HG02610 (cell line): ENCODE results near the gene CKAP5.

Experiments used
- ATAC-seq: cut with Tn5 transposase; IDR thresholded peaks from one replicate; pipeline ENCODE4 v1.9.1; 2021; ENCODE audit warnings: mild to moderate bottlenecking, moderate library complexity; ENCODE audit not compliant: unreplicated experiment

Gene CKAP5

DNA sequence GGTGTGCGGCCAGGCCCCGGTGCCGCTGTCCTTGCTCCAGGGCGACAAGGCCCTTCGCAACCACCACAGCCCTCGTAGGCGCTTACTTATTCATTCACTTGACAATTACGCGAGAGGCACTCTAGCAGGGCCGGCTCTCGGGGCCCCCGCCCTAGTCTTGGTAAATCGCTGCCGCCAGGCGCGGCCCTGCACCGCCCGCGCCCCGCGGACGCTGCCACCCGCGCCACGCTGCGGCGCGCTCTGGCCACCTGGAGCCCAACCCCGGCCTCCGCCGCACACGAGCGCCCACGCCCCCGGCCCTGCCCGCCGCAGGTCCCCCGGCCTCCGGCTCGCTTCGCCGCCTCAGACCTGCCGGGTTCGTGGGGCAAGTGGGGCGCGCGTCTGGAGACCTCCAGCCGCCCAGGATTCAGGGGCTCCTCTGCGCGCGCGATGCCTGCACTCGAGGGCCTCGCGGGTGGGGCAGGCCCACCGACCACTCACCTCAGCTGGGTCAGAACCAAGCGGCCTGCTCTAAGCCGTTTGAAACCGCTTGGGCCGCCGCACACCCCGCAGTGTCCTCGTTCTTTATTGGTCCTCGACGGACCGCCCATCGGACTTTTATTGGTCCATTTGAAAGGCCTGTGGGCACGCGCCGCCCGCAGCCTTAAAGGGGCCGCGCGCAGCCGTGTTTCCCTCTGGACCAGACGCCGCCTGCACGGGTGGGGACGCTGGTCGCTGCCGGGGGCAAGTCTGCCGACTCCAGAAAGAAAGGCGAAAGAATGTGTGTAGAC, at the start of gene CKAP5:
TSS of gene CKAP5 (minus strand) at position 541 of the 770 bp plus-strand sequence. CDS start 25,049 bp downstream, outside the sequence.
- ATAC-seq: peak; percentile 95

DNA sequence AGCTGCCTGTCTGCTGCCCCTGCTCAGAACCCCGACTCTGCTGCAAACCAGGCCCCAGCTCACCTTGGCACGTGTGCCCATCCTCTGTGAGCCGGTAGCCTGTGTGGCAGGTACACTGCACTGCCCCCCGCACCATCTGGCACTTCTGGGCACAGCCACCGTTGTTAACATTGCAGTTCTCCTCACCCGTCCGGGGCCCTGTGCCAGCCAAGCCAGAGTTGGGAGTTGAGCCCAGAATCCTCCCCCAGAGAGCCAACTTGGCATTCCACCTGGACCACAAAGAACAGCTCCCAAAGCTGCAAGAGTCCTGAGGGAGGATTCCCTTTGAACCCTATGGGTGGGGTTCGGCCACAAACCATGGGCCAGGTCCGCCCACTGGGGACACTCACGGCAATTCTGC, 49.7 kb upstream of the CKAP5 start:
- ATAC-seq: no peak

DNA sequence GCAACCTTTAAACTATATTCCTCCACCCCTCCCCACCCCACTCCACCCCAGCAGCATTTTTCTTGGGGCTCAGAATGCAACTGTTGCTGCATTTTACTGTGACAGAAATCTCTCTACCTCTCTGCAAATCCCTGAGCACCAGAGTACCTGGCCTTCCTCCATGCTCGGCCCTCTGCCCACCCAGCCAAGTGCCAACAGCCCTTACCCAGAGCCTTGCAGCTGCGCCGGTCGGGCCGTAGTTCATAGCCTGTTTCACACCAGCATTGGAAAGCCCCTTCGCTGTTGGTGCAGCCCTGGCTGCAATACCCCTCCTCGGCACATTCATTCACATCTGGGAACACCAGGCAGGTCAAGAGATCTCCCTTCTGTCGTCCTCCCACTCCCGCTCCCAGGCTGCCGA, 48.9 kb upstream of the CKAP5 start:
- ATAC-seq: no peak

DNA sequence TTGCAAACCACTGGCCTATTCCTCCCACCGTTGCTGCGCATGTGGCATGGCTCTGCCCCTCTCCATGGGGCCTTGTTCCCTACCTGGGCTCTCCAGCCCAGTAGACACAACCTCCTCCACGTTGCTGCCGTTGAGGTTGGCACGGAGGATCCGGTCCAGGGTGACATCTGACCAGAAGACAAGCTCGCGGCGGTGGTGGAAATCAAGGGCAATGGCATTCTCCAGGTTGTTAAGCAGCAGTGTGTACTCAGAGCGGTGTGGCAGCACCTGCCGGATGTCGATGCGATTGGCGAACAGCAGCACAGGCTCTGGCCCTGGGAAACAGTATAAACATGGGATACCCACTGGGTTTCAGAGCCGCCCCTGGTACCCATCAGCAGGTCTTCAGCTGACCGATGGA, 48.4 kb upstream of the CKAP5 start:
- no peak for ATAC-seq

DNA sequence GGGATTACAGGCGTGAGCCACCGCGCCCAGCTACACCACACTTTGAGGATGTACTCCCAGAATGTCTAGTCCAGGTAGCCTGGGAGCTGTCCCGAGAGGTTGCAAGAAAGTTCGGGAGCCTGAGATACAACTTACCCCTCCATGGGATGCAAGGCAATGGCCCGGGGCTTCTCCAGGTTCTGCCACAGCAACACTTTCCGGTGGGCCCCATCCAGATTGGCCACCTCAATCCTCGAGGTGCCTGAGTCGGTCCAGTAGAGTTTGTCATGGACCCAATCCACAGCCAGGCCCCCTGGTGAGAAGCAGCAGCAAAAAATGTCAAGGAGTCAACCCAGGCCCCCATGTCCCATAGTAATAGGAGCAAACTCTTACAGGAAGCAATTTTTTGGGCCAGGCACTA, 46.8 kb upstream of the CKAP5 start:
- no peak for ATAC-seq

DNA sequence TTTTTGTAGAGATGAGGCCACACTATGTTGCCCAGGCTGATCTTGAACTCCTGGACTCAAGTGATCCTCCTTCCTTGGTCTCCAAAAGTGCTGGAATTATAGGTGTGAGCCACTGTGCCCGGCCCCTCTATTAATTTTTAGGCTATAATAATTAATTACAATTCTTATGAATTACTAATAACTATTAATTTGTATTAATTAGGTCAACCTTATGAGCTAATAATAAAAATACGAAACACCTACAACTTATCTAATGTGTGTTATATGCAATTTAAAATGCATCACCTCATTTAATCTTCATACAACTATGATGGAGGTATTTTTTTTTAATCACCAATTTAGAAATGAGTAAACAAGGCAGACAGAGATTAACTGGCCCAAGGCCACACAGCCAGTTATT, 46.0 kb upstream of the CKAP5 start:
- no peak for ATAC-seq

DNA sequence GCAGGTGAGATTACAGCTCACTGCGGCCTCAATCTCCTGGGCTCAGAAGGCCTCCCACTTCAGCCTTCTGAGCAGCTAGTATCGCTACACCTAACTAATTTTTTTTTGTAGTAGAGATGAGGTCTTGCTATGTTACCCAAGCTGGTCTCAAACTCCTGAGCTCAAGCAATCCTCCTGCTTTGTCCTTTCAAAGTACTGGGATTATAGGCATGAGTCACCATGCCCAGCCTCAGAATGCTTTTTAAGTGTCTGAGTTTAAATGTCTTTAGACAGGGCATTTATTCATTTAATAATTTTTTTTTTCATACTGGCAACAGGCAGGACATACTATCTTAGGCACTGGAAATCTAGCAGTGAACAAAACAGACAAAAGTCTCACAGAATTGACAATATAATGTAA, 44.6 kb upstream of the CKAP5 start:
- no peak for ATAC-seq

DNA sequence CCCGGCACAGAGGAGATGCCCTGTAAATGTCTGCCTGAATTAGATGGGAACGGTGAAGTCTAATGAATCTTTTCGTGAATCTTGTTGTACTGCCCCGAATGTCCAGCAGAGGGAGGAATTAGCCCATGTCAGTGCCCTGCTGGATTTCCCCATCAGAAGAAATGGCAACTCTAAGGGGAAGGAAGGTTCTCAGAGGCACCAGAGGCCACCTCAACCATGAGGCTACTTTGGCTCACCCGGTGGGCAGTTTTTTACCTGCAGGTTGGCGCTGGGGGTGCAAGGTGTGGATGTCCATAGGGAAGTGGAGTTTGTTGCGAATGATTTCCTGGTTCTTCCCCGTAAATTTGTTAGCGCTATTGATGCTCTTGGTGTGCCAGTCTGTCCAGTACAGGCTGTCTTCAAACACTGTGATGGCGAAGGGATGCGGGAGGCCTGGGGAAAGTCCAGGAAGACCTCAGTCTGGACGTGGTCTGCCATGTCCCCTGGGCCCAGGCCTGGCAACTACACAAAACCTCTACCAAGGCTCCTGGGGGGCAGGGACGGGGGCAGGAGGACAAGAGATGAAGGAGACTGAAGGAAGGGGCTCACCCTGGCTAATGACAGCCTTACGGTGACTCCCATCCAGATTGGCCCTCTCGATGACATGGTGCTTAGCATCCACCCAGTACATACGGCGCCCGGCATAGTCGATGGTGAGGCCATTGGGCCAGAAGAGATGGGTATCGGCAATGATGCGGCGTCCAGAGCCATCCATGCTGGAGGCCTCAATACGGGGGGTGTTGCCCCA, 43.8 kb upstream of the CKAP5 start:
- peak; percentile 51 for ATAC-seq

DNA sequence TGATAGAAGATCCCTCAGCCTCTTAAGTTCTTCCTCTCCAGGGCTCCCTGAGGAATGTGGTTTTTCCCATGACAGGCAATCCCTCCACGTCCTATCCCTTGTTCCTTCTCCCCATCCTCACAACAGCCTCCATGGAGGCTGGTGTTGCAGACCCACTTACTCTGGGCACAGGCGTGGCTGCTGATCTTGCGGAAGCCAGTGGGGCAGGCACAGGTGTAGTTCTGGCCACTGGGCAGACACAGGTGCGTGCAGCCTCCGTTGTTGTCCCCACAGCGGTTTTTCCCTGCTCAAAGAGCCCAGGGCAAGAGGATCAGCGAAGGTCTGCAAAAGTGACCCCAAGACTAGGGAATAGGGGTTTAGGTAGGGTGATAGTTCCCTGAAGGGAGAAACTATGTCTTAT, 43.2 kb upstream of the CKAP5 start:
- ATAC-seq: no peak

DNA sequence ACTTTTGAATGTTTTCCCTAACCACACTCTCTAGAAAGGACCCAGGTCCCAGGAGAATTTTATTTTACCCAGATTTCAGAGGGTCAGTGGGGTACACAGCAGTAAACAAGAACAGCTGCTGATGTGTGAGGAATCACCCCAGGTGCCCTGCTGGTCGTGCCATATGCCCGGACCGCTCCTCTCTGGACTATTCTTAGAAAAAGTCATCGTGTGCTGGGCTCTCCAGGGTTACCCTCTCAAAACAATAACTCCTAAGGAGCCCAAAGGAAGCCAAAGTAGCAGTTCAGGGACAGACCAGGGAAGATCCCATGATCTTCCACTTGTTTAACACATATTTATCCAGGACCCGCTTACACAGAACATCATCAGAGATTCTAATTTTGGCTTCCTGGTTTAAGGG, 42.6 kb upstream of the CKAP5 start:
- ATAC-seq: no peak

DNA sequence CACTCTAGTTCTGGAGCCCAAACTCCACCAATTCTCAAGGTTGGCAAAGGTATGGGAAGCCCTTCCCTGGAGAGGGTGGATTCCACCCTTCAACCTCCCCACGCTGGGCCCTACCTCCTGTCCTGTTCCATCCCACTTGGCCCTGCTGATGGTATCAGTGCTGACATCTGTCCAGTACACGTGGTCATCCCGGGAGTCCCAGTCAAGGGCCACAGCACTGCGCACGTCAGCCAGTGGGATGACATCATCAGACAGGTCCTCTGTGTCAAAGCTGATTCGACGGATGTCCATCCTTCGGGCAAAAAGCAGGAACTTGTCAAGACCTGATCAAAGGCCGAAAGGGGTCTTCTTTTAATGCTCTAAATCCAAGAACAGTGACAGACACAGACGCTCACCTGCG, 40.1 kb upstream of the CKAP5 start:
- ATAC-seq: no peak

DNA sequence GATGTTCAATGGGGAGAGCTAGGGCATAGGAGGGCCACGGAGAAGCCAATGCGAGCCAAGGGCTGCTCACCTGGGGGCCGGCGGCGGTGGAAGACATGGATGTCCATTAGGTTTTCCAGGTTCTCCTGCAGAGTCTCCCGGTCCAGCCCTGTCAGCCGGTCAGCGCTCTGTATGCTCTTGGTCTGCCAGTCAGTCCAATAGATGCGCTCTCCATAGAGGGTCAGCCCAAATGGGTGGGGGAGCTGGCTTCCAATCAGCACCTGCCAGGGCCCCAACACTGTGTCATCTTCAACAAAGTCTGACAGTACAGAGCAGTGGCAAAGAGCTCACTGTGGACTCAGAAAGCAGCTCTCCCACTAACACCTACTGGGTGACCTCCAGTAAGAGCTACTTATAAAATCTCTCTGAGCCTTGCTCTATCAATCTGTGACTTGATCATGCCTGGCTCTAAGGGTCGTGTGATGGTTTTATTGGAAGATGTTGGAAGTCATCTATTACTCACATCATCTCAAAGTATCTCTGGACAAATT, 33.0 kb upstream of the CKAP5 start:
- no peak for ATAC-seq

DNA sequence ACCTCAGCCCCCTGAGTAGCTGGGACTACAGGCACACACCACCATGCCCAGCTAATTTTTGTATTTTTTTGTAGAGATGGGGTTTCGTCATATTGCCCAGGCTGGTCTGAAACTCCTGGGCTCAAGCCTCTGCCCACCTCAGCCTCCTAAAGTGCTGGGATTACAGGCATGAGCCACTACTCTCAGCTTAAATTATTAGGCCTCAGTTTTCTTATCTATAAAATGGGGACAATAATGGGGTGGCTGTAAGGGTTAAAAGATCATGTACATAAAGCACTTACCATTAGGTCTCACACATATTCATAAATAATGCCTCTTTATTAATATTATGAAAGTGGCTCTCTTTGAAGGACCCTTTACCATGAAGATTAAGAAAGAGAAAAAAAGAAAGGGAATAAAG, 31.5 kb upstream of the CKAP5 start:
- ATAC-seq: no peak

DNA sequence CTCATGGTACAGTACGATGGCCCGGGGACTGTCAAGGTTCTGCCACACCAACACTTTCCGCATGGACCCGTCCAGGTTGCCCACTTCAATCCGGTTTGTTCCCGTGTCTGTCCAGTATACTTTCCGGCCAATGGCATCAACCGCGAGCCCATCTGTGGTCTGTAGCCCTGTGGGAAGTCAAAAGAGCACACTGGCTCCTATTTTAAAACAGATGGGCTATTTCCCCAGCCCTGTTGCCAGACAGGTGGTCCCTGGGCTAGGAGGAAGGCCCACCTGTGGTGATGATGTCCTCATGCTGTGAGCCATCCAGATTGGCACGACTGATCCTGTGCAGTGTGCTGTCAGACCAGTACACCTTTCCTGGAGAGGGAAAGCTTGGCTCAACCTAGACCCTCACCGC, 30.4 kb upstream of the CKAP5 start:
- no peak for ATAC-seq

DNA sequence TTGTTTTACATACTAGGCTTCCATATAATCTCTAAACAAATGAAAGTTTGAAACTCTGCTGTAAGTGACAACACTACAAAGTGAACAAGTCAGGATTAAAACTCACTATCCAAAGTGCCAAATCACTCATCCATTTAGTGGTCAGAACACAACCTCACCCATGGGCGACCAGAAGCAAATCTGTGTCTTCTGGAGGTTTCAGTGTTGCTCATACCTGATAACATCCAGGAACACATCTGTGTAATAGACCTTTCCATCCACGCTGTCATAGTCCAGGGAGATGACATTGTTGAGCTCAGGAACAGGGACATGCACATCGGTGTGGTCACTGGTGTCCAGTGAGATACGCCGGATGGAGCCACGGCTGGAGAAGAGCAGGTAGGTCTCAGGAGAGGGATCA, 28.5 kb upstream of the CKAP5 start:
- no peak for ATAC-seq

DNA sequence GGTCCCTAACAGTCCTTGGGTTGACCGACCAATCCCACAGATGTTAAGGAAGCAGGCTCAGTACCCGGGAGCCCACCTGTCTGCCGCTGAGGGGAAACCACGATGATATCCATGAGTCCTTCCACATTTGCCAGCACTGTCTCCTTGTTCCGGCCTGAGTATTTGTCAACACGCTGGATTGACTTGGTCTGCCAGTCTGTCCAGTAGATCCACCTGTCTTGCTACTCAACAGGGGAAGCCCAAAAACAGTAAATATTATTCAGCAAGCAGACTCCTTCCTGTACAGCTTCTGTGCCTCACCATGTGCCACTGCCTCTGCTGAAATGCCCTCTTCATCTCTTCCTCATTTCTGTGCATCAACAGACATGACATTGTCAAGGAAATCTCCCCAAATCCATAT, 22.8 kb upstream of the CKAP5 start:
- no peak for ATAC-seq

DNA sequence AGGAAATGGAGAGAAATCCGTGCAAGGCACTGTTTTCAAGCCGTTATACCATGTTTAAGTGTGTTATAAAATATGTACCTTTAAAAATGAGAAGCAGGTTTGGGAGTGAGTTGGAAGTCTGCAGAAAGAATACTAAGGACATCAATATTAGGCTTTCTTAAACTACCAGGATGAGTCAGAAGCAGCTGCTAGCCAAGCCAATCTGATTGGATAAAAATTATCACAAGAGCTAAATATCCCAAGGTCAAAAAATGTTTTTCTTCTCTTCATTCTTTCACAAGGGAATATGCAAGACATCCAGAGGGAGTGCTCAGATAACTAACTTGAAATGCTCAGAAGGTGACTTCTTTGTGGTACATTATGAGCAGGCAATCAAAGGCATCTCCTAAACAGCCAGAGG, 19.3 kb upstream of the CKAP5 start:
- ATAC-seq: no peak

DNA sequence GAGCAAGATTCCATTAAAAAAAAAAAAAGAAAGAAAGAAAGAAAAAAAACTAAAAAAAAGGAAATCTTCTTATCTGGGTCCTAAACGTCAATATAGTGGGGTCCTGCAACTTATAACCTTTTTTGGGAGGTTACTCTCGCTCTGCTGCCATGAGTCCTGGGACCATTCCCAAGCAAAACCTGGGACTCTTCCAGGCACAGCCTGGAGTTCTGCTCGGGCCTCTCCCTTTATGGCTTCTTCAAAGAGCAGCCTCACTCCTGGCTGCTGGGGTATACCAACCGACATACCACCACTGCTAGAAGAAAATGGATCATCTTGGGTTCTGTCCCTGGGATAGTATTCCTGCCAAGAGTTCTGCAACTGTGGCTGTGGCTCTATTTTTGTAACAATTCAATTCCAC, 14.1 kb upstream of the CKAP5 start:
- ATAC-seq: no peak

DNA sequence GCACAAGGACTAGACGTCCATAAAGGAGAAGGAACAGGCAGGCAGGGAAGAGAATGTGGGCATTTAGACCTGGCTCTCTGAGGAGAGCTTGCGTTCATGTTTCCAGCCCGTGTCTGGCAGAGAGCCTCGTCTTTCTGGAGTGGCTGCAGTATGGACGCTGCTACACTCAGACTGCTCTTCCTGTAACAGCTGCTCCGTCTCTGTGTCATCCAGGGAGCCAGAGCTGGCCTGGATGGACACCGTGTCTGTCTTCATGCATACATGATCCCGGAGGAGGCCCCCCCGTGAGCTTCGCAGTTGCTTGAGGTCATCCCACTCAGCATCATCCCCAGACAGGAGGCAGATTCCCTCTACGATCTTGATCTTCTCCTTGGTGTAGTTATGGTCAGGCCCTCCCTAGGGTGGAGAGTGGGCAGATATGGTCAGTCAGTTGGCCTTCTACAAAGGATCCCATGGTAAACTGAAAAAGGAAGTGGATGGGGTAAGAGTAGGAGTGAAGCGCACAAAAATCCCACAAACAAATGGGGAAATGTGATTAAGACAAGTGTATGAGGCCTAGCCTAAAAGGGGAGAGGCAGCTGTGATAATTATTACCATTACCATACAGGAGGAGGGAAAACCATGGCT, 13.0 kb upstream of the CKAP5 start:
- no peak for ATAC-seq

DNA sequence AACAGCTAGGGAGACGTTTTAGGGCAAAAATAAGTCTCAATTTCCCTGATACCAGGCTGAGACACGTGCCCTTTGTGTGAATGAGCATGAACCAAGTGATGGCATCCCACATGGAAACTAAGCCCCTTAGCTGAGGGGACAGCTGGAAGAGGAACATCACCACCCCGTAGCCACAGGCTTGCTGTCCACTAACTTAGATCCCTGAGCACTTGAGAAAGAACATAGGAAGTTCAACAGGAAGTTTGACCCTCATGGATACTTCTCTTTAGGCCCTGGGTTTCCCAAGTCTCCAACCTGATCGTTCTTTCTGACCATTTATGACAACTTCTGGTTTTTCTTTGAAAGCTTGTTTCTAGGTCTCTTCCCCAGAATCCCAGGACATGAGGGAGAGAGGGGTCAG, 11.6 kb upstream of the CKAP5 start:
- no peak for ATAC-seq

DNA sequence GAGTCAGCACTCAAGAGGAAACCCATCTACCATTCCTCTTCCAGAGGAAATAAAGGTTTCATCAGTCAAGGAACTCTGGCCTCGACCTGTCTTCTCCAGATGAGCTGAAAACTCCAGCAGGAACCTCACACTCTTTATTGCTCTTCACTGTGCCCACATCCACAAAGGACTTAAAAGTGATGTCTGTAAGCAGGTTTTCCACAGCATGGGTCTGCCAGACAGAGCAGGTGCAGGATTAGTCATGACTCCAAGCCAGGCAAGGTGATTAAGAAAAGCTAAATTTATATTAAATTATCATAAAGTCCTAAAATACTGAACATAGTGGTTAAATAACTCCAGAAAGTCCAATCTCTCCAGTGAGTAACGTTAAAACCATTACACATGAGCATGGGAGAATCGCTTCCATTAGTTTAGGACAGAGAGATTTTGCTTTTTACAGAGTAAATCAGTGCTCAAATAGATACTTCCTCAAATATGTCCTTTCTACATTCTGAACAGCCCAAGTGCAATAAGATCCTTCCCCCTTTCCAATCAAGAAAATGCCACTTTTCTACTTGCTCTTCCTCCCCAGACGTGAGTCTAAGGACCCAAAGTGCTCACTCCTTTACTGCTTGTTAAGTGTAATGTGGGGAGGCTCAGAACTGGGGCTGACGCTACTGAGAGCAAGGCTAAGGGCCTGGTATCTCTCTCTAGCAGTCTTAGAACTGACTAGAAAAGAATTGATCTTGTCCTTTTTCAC, 10.7 kb upstream of the CKAP5 start:
- no peak for ATAC-seq
